ENCODE results near the gene ZMYM1. TPM values are rescaled to one million over a fixed set of nuclear protein-coding genes. Genes with fewer than 3 reads are reported as not detected.
"Not testable (repeated sequence)": the region's sequence is repeated elsewhere in the genome, so short reads cannot be mapped to it uniquely, and the experiment has no call there.

ZMYM1 gene
- total and polyA plus RNA-seq, 5 donors = 2.6 to 9.9 (median 8.3) TPM

GRCh38 chr1:35126546-35126945, 47.4 kb downstream of the ZMYM1 start:
- no peaks in the 10 kb centered on the region for H3K4me1 ChIP-seq (ENCODE audit: control insufficient read depth, insufficient read depth, low read length)
- WGBS = 77% methylated on average over 1 of the region's 1 CpG
- no peaks in the 10 kb centered on the region for H3K9me3 ChIP-seq (ENCODE audit: control insufficient read depth, low read length)
- intact Hi-C loops (cut with DNase I) = no loop called here
- H3K27ac ChIP-seq (ENCODE audit: low read length) = no peak overlapping the region
- ATAC-seq (no peak), DNase-seq (no peak)
- no peak overlapping the region for H3K4me3 ChIP-seq (ENCODE audit: low read length)
- no peaks in the 10 kb centered on the region for H3K27me3 ChIP-seq (ENCODE audit: control insufficient read depth, insufficient read depth)

- Histone ChIP-seq H3K27ac (ENCODE audit: low read length) (no peak overlapping the region), H3K9me3 (ENCODE audit: control insufficient read depth, low read length) (no peaks in the 10 kb centered on the region), H3K27me3 (ENCODE audit: control insufficient read depth, insufficient read depth) (no peaks in the 10 kb centered on the region), H3K4me3 (ENCODE audit: low read length) (no peak overlapping the region), H3K4me1 (ENCODE audit: control insufficient read depth, insufficient read depth, low read length) (no peaks in the 10 kb centered on the region)
- DNase-seq (no peak), ATAC-seq (no peak)
- intact Hi-C loops (cut with DNase I) = no loop called here
Measured at GRCh38 chr1:35129080-35129479, 49.9 kb downstream of the ZMYM1 start.

GRCh38 chr1:35136780-35137179, 57.6 kb downstream of the ZMYM1 start:
- 90% methylated on average over 3 of the region's 3 CpGs for WGBS
- Histone ChIP-seq H3K4me3 (ENCODE audit: low read length) (no peak overlapping the region), H3K4me1 (ENCODE audit: control insufficient read depth, insufficient read depth, low read length) (no peaks in the 10 kb centered on the region), H3K27ac (ENCODE audit: low read length) (no peak overlapping the region), H3K9me3 (ENCODE audit: control insufficient read depth, low read length) (no peaks in the 10 kb centered on the region), H3K27me3 (ENCODE audit: control insufficient read depth, insufficient read depth) (no peaks in the 10 kb centered on the region)
- ATAC-seq (no peak), DNase-seq (no peak)
- intact Hi-C loops (cut with DNase I) = no loop called here

DNA sequence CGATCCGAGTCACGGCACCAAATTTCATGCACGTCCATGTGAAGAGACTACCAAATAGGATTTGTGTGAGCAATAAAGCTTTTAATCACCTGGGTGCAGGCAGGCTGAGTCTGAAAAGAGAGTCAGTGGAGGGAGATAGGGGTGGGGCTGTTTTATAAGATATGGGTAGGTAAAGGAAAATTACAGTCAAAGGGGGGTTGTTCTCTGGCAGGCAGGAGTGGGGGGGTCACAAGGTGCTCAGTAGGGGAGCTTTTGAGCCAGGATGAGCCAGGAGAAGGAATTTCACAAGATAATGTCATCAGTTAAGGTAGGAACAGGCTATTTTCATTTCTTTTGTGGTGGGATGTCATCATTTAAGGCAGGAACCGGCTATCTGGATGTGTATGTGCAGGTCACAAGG, 58.4 kb downstream of the ZMYM1 start:
- H3K9me3 ChIP-seq (ENCODE audit: control insufficient read depth, low read length); DNase-seq; H3K27ac ChIP-seq (ENCODE audit: low read length); H3K4me1 ChIP-seq (ENCODE audit: control insufficient read depth, insufficient read depth, low read length); intact Hi-C loops (cut with DNase I); H3K27me3 ChIP-seq (ENCODE audit: control insufficient read depth, insufficient read depth); ATAC-seq; H3K4me3 ChIP-seq (ENCODE audit: low read length): not testable (repeated sequence)
- 85% methylated on average over 5 of the region's 5 CpGs for WGBS

GRCh38 chr1:35142294-35142693, 63.1 kb downstream of the ZMYM1 start:
- intact Hi-C loops (cut with DNase I) = not testable (repeated sequence)

DNA sequence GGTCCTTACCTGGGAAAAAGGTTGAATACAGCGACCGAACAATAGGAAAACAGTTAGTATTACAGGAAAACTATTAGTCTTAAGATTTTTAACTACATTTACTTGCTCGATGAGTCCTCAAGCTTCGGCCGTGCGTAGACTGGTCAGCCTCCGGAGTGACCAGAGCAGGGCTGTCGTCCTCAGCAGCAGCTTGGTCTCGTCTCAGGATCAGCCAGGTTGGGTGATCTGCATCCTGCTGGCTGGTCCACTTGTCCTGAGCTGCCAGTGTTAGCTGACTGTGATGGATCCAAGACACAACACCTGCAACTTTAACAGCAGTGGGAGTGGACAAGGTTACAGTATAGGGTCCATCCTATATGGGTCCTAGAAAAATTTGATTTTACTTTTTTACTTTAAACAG, 63.5 kb downstream of the ZMYM1 start:
- 83% methylated on average over 9 of the region's 9 CpGs for WGBS
- intact Hi-C loops (cut with DNase I); DNase-seq; H3K4me1 ChIP-seq (ENCODE audit: control insufficient read depth, insufficient read depth, low read length); H3K4me3 ChIP-seq (ENCODE audit: low read length); H3K27ac ChIP-seq (ENCODE audit: low read length); H3K9me3 ChIP-seq (ENCODE audit: control insufficient read depth, low read length); ATAC-seq; H3K27me3 ChIP-seq (ENCODE audit: control insufficient read depth, insufficient read depth): not testable (repeated sequence)

More at GRCh38 chr1:35142294-35142693, 63.1 kb downstream of the ZMYM1 start:
- not testable (repeated sequence) for H3K4me1 ChIP-seq (ENCODE audit: control insufficient read depth, insufficient read depth, low read length); ATAC-seq; H3K27ac ChIP-seq (ENCODE audit: low read length); H3K9me3 ChIP-seq (ENCODE audit: control insufficient read depth, low read length); H3K4me3 ChIP-seq (ENCODE audit: low read length); DNase-seq; H3K27me3 ChIP-seq (ENCODE audit: control insufficient read depth, insufficient read depth)

DNA sequence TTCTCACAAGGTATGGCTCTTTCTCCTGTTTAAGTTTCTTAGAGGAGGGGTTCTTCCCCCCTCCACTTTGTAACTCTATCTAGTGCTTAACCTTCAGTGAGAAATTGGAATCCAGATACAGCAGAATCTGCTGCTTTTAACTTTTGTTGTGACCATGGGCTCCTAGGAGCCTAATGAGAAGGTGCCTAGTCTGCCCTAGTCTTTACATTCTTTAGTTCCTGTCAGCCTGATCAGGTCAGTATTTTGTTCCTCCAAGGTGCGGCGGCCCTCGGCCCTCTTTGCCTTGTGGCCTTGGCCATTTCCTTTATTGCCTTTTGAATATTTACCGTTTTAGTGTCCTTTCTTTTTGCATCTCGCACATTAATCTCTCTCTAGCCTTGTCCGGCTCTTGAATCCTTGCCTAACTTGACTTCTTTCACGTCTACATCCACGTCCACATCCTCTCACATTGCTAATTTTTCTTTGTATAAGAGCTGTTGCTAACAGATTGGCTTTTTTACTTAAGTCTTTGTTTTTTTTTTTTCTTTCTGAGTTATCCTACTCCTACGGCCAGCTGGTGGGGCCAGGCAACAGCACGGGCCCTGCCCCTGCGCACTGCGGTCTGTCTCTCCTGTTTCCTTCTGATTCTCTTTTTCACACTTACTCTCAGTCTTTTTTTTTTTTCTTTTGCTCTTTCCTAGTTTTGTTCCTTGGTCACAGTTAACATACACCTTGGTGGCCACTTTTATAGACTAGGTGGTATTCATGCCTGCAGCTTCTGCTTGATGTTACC, 64.7 kb downstream of the ZMYM1 start:
- no peaks in the 10 kb centered on the region for H3K4me1 ChIP-seq (ENCODE audit: control insufficient read depth, insufficient read depth, low read length)
- 81% methylated on average over 12 of the region's 12 CpGs for WGBS
- no peak overlapping the region for H3K4me3 ChIP-seq (ENCODE audit: low read length)
- intact Hi-C loops (cut with DNase I) = no loop called here
- no peak overlapping the region for H3K27ac ChIP-seq (ENCODE audit: low read length)
- DNase-seq (no peak), ATAC-seq (no peak)
- H3K27me3 ChIP-seq (ENCODE audit: control insufficient read depth, insufficient read depth) = no peaks in the 10 kb centered on the region
- no peaks in the 10 kb centered on the region for H3K9me3 ChIP-seq (ENCODE audit: control insufficient read depth, low read length)

- ATAC-seq = not testable (repeated sequence)
Measured at GRCh38 chr1:35145892-35146549, 66.8 kb downstream of the ZMYM1 start.

DNA sequence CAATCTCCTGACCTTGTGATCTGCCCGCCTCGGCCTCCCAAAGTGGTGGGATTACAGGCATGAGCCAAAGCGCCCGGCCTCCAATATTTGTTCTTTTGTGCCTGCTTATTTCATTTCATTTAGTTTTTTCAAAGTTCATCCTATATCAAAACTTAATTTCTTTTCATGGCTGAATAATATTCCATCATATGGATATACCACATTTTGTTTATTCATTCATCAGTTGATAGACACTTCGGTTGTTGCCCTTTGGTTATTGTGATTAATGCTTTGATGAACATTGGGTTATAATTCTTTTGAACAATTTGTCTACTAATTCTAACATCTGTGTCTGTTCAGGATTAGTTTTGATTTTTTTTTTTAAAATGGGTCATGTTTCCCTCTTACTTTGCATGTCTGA, 72.0 kb downstream of the ZMYM1 start:
- WGBS = 95% methylated on average over 5 of the region's 5 CpGs
- Histone ChIP-seq H3K9me3 (ENCODE audit: control insufficient read depth, low read length) (no peaks in the 10 kb centered on the region), H3K4me3 (ENCODE audit: low read length) (no peak overlapping the region), H3K27ac (ENCODE audit: low read length) (no peak overlapping the region), H3K4me1 (ENCODE audit: control insufficient read depth, insufficient read depth, low read length) (no peaks in the 10 kb centered on the region), H3K27me3 (ENCODE audit: control insufficient read depth, insufficient read depth) (no peaks in the 10 kb centered on the region)
- intact Hi-C loops (cut with DNase I) = no loop called here
- ATAC-seq (no peak), DNase-seq (no peak)

More at GRCh38 chr1:35145892-35146549, 66.8 kb downstream of the ZMYM1 start:
- DNase-seq; H3K27me3 ChIP-seq (ENCODE audit: control insufficient read depth, insufficient read depth); intact Hi-C loops (cut with DNase I); H3K4me1 ChIP-seq (ENCODE audit: control insufficient read depth, insufficient read depth, low read length); H3K9me3 ChIP-seq (ENCODE audit: control insufficient read depth, low read length); H3K27ac ChIP-seq (ENCODE audit: low read length); H3K4me3 ChIP-seq (ENCODE audit: low read length): not testable (repeated sequence)
- WGBS = 66% methylated on average over 13 of the region's 13 CpGs

GRCh38 chr1:35164893-35165292, 85.7 kb downstream of the ZMYM1 start:
- WGBS = 98% methylated on average over 3 of the region's 3 CpGs
- intact Hi-C loops (cut with DNase I) = no loop called here
- no peaks in the 10 kb centered on the region for H3K9me3 ChIP-seq (ENCODE audit: control insufficient read depth, low read length)

More at GRCh38 chr1:35164893-35165292, 85.7 kb downstream of the ZMYM1 start:
- no peak overlapping the region for H3K4me3 ChIP-seq (ENCODE audit: low read length)
- H3K4me1 ChIP-seq (ENCODE audit: control insufficient read depth, insufficient read depth, low read length) = no peaks in the 10 kb centered on the region
- H3K27me3 ChIP-seq (ENCODE audit: control insufficient read depth, insufficient read depth) = no peaks in the 10 kb centered on the region
- no peak overlapping the region for H3K27ac ChIP-seq (ENCODE audit: low read length)
- ATAC-seq (no peak), DNase-seq (no peak)

All from right cardiac atrium (tissue), 5 donors.